ENCODE data around the gene ATP1B2.

DNA sequence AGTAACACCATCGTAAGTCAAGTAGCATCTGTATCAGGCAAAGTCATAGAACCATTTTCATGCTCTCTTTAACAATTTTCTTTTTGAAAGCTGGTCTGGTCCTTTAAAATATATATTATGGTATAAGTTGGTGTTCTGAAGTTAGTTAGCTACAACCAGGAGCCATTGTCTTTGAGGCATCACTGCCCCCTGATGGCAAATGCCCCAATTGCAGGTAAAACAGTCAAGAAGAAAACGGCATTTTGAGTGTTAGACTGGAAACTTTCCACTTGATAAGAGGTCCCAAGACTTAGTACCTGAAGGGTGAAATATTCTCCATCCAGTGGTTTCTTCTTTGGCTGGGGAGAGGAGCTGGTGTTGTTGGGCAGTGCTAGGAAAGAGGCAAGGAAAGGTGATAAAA, 22.5 kb downstream of the ATP1B2 start:
- TF ChIP-seq, protein P1, sequence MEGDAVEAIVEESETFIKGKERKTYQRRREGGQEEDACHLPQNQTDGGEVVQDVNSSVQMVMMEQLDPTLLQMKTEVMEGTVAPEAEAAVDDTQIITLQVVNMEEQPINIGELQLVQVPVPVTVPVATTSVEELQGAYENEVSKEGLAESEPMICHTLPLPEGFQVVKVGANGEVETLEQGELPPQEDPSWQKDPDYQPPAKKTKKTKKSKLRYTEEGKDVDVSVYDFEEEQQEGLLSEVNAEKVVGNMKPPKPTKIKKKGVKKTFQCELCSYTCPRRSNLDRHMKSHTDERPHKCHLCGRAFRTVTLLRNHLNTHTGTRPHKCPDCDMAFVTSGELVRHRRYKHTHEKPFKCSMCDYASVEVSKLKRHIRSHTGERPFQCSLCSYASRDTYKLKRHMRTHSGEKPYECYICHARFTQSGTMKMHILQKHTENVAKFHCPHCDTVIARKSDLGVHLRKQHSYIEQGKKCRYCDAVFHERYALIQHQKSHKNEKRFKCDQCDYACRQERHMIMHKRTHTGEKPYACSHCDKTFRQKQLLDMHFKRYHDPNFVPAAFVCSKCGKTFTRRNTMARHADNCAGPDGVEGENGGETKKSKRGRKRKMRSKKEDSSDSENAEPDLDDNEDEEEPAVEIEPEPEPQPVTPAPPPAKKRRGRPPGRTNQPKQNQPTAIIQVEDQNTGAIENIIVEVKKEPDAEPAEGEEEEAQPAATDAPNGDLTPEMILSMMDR (conservative IDR thresholded peaks at IDR 0.05), result peak; percentile 59
- TF ChIP-seq EZH2 (IDR thresholded peaks at IDR 0.05; ENCODE audit: low read depth), result no peak
